Adrenal gland (tissue), 12 donors: ENCODE results near the gene NHEJ1. TPM values are rescaled to one million over a fixed set of nuclear protein-coding genes. Genes with fewer than 3 reads are reported as not detected.

Experiments
- DNase-seq, 7 donors: peaks; one replicate each; pipeline ENCODE4 v3.0.0-alpha.2; 2019 to 2020
- H3K27ac ChIP-seq, 5 donors: fragments of 200-600 bp; sonication (generic) in 4 of 5; 1 replicate in 3 of 5; 2 replicates in 2 of 5; pipeline versions ENCODE4 v1.5.1 to v1.8.0; 2016 to 2020; ENCODE audit warnings: mild to moderate bottlenecking in 1 of 5
- H3K27me3 ChIP-seq: fragments of 200-600 bp; 2 replicates; pipeline ENCODE4 v1.8.0; 2021
- H3K36me3 ChIP-seq, 2 donors: fragments of 200-600 bp; replicated peaks in 1 of 2; 1 replicate in 1 of 2; 2 replicates in 1 of 2; pipeline versions ENCODE4 v1.5.1 to v1.8.0; 2018 to 2022
- H3K4me1 ChIP-seq, 2 donors: fragments of 200-600 bp; replicated peaks in 1 of 2; 1 replicate in 1 of 2; 2 replicates in 1 of 2; pipeline versions ENCODE4 v1.5.1 to v1.8.0; 2018 to 2021
- H3K4me3 ChIP-seq, 4 donors: fragments of 200-600 bp; sonication (generic) in 3 of 4; one replicate each; pipeline ENCODE4 v1.5.1; 2016 to 2018
- H3K9me3 ChIP-seq, 3 donors: fragments of 200-600 bp; sonication (generic) in 1 of 3; replicated peaks in 1 of 3; 1 replicate in 2 of 3; 2 replicates in 1 of 3; pipeline versions ENCODE4 v1.5.1 to v1.8.0; 2016 to 2021
- POLR2A ChIP-seq, 2 donors: fragments of 450-650 bp; IDR thresholded peaks; one replicate each; pipeline ENCODE4 v1.6.1; 2017; ENCODE audit warnings: antibody characterized with exemption in 2 of 2, mild to moderate bottlenecking in 2 of 2, moderate library complexity in 1 of 2
- WGBS, 4 donors: extraction: QIAGEN DNeasy Blood & Tissue Kit in 2 of 4; methylation state at CpG; one replicate each; pipeline versions ENCODE4 v1.1.5 to v1.1.7; 2013 to 2017; 5-methylcytosine and 5-hydroxymethylcytosine counted together
- intact Hi-C, 2 donors: fragments of 100-400 bp; cut with DNase I; formaldehyde crosslinking; loops; one replicate each; pipeline versions ENCODE4 v1.14.1 to v1.15.0; 2022 to 2023
- polyA plus RNA-seq, 3 donors: library from polyadenylated mRNA; stranded (reverse); fragments of 200-250 nt in 2 of 3; fragments of 350-450 nt in 1 of 3; fragmentation: Illumina TruSeq in 1 of 3; extraction: RNeasy Lipid Tissue Mini Kit (QIAGEN cat#74804) in 1 of 3; gene quantifications; one replicate each; pipeline ENCODE4 v1.2.3, GENCODE V29; 2013 to 2014
- total RNA-seq, 9 donors: library from RNA; depleted of rRNA in 4 of 9; stranded (reverse); fragments of >200 nt in 4 of 9; fragments of 120-200 nt in 1 of 9; fragmentation: NEBNext Ultra II Directional in 1 of 9; extraction: Animal tissue kit (Norgen Biotek cat#: 25700) in 1 of 9; gene quantifications; one replicate each; pipeline versions ENCODE4 v1.1.0 to v1.2.4, GENCODE V29; 2013 to 2023
- TF ChIP-seq, protein P1 (sequence below), 6 experiments: fragments of 450-650 bp in 4 of 6; fragments of 200-600 bp in 2 of 6; sonication (generic) in 1 of 6; IDR thresholded peaks; 1 replicate in 5 of 6; 2 replicates in 1 of 6; pipeline versions ENCODE4 v1.5.1 to v1.8.0; 2016 to 2021; ENCODE audit warnings: antibody characterized with exemption in 6 of 6, mild to moderate bottlenecking in 2 of 6, moderate library complexity in 1 of 6
- donor health status: healthy with polysubstance abuse.
- donor health status: Bipolar disorder and iron deficiency.
- donor health status: DM: yes; HTN: yes; CAD: no.
- donor health status: DM: no; HTN: no; CAD: no.
- donor health status: DM: no; HTN: no; CAD: no.
- donor health status: DM: yes; HTN: yes; CAD: no.

Gene NHEJ1
- total and polyA plus RNA-seq, 12 donors: 5.7 to 26.0 (median 17.1) TPM

GRCh38 chr2:219125886-219126270 lies 34.7 kb downstream of the NHEJ1 start:
- H3K27me3 ChIP-seq: no peaks in the 10 kb centered on the region
- no peak overlapping the region for H3K4me3 ChIP-seq
- TF ChIP-seq, protein P1, sequence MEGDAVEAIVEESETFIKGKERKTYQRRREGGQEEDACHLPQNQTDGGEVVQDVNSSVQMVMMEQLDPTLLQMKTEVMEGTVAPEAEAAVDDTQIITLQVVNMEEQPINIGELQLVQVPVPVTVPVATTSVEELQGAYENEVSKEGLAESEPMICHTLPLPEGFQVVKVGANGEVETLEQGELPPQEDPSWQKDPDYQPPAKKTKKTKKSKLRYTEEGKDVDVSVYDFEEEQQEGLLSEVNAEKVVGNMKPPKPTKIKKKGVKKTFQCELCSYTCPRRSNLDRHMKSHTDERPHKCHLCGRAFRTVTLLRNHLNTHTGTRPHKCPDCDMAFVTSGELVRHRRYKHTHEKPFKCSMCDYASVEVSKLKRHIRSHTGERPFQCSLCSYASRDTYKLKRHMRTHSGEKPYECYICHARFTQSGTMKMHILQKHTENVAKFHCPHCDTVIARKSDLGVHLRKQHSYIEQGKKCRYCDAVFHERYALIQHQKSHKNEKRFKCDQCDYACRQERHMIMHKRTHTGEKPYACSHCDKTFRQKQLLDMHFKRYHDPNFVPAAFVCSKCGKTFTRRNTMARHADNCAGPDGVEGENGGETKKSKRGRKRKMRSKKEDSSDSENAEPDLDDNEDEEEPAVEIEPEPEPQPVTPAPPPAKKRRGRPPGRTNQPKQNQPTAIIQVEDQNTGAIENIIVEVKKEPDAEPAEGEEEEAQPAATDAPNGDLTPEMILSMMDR (IDR thresholded peaks at IDR 0.05): no peak
- TF ChIP-seq POLR2A (IDR thresholded peaks at IDR 0.05): no peak
- H3K4me1 ChIP-seq: peaks cover 15 to 38% of the 10 kb centered on the region in 2 donors
- intact Hi-C loops: no loop called here
- H3K27ac ChIP-seq: peak overlapping the region; percentile 73 to 93 (median 81)
- no peak for DNase-seq
- 37 to 59% (median 57%) methylated on average over 1 of the region's 1 CpG for WGBS, 4 donors
- no peaks in the 10 kb centered on the region for H3K36me3 ChIP-seq
- H3K9me3 ChIP-seq: no peaks in the 10 kb centered on the region

DNA sequence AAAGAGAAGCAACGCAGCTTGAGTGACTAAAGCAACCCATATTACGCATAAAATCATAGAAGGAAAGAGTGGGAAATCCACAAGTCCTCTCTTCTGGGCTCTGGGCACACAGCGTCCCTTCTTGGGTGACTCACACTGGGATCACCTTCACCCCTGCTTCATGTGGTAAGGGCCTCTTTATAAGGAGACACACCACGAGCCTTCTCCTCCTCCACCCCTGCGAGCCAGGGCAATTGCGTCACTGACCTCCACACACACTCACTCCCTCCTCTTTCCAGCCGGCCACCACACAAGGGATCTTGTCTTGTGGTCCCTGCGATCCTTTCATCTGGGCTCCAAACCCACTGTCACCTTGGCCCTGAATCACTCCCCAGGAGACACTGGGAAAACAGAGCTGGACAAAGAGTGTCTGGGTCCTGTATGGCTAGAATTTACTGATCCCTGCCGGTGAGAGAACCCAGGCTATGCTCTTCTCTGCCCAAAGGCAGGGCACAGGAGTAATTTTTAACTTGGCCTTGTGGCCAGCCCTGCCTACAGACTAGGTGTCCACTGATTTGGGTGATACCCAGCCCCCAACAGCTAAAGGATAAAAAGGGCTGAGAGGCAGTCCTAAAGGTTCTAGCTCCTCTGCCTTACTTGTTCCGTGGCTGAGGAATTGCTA lies 35.3 kb downstream of the NHEJ1 start:
- no peaks in the 10 kb centered on the region for H3K36me3 ChIP-seq
- 44 to 62% (median 52%) methylated on average over 10 of the region's 10 CpGs for WGBS, 4 donors
- peaks cover 15 to 38% of the 10 kb centered on the region in 2 donors for H3K4me1 ChIP-seq
- no peaks in the 10 kb centered on the region for H3K27me3 ChIP-seq
- peak; percentile 87 to 95 (median 94) for DNase-seq
- TF ChIP-seq POLR2A (IDR thresholded peaks at IDR 0.05): peak in 1 of 2 donors; percentile 65
- TF ChIP-seq, protein P1 (IDR thresholded peaks at IDR 0.05): no peak
- H3K27ac ChIP-seq: peak overlapping the region; percentile 73 to 93 (median 81)
- intact Hi-C loops: no loop called here
- H3K9me3 ChIP-seq: no peaks in the 10 kb centered on the region
- no peak overlapping the region for H3K4me3 ChIP-seq

DNA sequence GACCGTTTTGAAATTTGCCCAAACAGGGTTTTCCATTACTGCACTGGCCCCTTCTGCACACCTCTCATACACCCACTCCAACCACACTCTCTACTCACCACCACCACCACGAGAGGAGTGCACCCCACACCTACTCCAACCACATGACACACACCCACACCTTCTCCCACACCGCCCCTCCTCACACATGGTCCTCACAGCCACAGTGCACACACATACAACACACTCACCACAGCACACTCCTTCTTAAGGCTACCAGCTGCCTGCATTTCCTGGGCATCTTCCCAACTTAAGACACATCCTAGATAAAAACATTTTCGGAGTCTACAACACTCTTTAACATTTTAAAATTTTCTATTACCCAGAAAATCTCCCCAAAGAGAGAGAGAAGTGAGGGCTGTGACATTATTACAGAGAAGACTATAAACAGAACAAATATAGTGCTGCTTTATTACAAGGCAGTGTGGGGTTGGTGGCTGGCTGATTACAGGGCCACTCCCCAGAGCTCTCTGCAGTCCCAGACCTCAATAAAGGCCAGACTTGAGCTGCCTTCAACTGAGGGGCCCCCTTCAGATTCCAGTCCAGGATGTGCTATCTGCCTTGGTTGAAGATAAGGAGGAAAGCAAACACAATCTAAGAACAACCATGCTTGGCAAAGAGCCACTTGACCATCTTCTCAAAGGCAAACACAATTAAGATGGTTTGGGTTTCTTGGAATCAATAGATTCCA lies 36.1 kb downstream of the NHEJ1 start:
- Histone ChIP-seq H3K36me3 (no peaks in the 10 kb centered on the region), H3K27me3 (no peaks in the 10 kb centered on the region), H3K9me3 (no peaks in the 10 kb centered on the region), H3K4me3 (no peak overlapping the region), H3K27ac (peak overlapping the region; percentile 73 to 93 (median 81)), H3K4me1 (peaks cover 15 to 38% of the 10 kb centered on the region in 2 donors)
- DNase-seq: peak; percentile 24 to 57 (median 35)
- intact Hi-C loops: no loop called here
- 69 to 76% (median 74%) methylated on average over 4 of the region's 4 CpGs for WGBS, 4 donors
- TF ChIP-seq, protein P1 (IDR thresholded peaks at IDR 0.05): no peak
- TF ChIP-seq POLR2A (IDR thresholded peaks at IDR 0.05): no peak

GRCh38 chr2:219123356-219124135 lies 37.1 kb downstream of the NHEJ1 start:
- H3K4me1 ChIP-seq: peaks cover 15 to 38% of the 10 kb centered on the region in 2 donors
- 92 to 96% (median 95%) methylated on average over 8 of the region's 8 CpGs for WGBS, 4 donors
- intact Hi-C loops: no loop called here
- no peak for DNase-seq
- H3K27ac ChIP-seq: peak overlapping the region in 2 of 5 donors; percentile 73 to 93
- no peaks in the 10 kb centered on the region for H3K9me3 ChIP-seq
- H3K4me3 ChIP-seq: no peak overlapping the region
- no peak for TF ChIP-seq POLR2A (IDR thresholded peaks at IDR 0.05)
- TF ChIP-seq, protein P1 (IDR thresholded peaks at IDR 0.05): no peak
- H3K36me3 ChIP-seq: no peaks in the 10 kb centered on the region
- no peaks in the 10 kb centered on the region for H3K27me3 ChIP-seq
